ENCODE data around the gene JPH3. TPM values are rescaled to one million over a fixed set of nuclear protein-coding genes. Genes with fewer than 3 reads are reported as not detected.
"Not testable (repeated sequence)": the region's sequence is repeated elsewhere in the genome, so short reads cannot be mapped to it uniquely, and the experiment has no call there.

Gene JPH3
- total RNA-seq, 1 donor from 2014 or later: 0.16 TPM

DNA sequence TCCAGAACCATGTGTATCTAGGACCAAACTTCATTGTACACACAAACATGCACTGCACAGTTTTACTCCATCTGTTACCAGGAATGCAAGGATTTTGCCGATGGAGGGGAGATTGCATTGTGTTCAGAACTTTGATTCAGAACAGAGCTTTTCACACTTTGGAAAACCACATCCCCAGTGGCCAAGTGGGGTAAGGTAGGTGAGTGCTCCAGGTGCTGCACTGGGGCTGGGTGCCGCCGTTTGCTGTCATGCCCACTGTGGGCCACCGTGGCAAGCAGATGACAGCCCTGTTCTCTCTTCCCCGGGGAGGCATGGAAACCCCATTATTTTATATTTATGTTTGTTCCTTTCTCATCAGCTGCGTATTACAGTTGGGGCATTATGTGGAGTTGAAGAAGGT, 29.3 kb upstream of the JPH3 start:
- DNase-seq (ENCODE audit: low spot score): no peak

- no peak for DNase-seq (ENCODE audit: low spot score)
Measured at GRCh38 chr16:87575027-87575804, 27.1 kb upstream of the JPH3 start.

DNA sequence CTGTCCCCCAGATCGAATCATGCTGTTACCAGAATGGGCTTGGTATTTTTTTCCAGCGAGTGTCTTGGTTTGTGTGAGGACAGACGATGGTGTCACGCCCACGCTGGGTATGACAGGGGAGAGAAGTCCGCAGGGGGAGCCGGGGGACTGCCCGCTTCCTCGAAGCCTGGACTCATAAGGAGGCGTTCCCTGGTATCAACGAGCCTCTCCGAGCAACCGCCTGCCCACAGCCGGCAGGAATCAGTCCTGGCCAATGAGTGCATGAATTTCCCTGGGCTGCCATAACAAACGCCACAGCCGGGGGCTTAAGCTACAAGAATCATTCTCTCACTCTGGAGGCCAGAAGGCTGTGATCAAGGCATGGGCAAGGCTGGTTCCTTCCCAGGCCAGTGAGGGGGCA, 26.1 kb upstream of the JPH3 start:
- no peak for DNase-seq (ENCODE audit: low spot score)

GRCh38 chr16:87578142-87578930, 24.0 kb upstream of the JPH3 start:
- DNase-seq (ENCODE audit: low spot score): not testable (repeated sequence)

DNA sequence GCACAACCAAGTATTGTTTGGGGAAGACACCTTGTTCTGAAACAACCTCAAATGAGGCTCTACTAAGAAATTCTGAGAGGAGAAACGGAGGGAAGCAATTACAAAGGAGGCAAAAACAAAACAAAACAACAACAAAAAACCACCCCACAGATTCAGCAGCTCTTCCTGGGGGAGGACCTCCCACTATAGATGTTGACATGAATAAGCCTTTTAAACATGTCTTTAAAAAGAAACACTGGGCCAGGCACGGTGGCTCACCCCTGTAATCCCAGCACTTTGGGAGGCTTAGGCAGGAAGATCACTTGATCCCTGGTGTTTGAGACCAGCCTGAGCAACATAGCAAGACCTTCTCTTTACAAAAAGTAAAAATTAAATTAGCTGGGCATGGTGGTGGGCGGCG, 22.6 kb upstream of the JPH3 start:
- DNase-seq (ENCODE audit: low spot score): no peak

- no peak for DNase-seq (ENCODE audit: low spot score)
Measured at GRCh38 chr16:87580855-87581261, 21.4 kb upstream of the JPH3 start.

DNA sequence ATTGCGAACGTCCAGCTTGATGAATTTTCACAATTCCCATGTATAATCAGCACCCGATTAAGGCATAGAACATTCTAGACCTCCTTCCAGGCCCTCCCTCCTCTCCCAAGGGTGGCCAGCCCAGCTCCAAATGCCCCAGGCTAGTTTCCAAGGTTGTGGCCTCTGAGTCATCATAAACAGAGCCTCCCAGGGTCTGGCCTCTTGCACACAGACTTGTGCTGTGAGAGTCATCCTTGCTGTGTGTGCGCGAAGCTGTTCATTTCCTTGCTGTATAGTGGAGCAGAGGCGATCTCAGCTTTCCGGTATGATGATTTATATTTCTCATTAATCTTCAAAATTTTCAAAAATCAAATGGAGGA, 20.5 kb upstream of the JPH3 start:
- no peak for DNase-seq (ENCODE audit: low spot score)

DNA sequence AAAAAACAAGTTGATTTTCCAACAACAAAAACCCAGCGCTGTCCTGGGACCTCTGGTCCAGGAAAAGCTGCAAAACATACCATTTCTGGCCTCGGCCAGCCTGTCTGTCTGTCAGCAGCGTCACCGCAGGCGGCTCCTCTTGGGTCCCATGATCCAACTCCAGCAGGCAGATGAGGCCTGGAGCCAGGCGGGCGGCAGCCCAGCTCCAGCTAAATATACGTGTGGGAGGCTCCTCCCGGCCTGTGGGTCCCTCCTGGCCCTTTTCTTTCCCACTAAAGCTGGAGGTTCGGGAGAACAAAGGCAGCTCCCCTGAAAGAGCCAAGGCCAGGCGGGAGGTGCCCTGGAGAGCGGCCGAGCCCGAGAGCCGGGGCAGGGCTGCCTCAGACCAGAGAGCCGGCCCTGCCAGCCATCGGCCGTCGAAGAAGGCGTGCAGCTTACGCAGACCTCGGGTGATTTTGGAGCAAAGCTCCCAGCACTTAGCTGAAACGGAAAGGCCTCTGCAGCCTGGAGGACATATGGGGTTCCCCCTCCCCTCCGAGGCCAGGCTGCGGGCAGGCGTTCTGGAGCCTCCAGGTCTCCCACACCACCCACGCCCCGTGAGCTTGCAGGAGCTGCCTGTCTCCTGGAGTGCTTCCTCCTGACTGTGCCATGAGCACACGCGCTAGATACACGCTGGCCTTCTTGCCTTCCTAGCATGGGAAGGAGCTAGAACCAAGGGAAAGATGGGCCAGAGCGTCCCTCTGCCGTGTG, 19.9 kb upstream of the JPH3 start:
- DNase-seq (ENCODE audit: low spot score): no peak

DNA sequence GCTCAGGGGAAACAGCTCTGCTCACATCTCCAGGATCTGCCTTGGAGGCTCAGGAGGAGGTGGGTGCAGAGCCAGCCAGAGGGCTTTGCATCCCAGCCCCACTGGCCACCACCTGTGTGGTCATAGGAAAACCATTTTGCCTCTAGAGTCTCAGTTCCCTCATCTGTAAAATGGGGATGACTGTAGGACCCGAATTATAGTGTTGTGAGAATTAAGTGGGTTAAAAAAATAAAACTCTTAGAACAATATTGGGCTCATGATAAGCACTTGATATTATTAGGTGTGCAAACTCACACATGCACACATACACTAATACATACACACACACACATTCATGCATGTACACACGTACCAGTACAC, 19.4 kb upstream of the JPH3 start:
- no peak for DNase-seq (ENCODE audit: low spot score)

GRCh38 chr16:87583453-87584131, 18.7 kb upstream of the JPH3 start:
- no peak for DNase-seq (ENCODE audit: low spot score)

- DNase-seq (ENCODE audit: low spot score): no peak
Measured at GRCh38 chr16:87584271-87584670, 18.0 kb upstream of the JPH3 start.

DNA sequence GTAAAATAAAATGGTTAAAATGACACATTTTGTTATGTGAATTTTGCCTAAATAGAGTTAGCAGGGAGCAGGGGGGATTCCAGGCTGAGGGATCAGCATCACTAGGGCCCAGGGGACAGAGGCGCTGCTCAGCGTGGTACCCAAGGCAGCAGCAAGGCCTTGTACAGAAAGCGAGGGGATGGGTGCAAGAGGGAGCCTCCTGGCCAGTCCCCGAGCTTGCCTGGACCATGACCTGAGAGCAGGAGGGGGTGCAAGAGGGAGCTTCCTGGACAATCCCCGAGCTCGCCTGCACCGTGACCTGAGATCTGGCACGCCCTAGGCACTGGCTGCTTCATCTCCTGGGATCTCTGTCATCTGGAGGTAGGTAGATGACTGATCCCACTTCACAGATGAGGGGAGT, 17.3 kb upstream of the JPH3 start:
- DNase-seq (ENCODE audit: low spot score): no peak

DNA sequence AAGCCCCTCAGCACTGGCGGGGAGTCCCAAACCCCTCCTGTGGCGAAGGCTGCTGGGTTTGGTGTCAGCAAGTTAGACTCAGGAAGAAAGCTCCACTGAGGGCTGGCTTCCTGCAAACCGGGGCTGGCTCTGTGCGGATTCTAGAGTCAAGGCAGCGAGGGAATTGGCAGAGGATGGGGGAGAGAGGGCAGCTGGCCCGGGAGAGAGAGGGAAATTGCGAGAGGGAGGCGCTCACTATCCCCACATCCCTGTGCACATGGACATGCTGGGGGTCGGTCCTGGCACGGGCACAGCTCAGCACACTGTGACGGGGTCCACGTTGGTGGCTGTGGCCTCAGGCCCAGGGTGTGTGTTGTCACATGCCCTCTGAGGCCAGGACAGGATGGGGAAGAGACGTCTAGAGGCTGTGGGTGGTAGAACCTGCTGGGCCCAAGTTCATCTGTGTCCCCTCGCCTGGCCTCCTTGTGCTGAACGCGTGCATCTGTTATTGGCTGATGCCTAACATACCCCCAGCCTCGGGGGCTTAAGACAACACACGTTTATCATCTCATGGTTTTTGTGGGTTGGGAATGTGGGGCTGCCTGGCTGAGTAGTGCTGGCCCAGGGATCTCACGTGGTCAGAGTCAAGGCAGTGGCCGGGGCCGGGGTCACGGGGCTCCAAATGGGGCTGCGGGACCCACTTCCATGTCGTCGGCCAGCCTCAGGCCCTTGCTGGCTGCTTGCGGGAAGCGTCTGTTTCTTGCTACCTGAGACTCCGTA, 16.7 kb upstream of the JPH3 start:
- DNase-seq (ENCODE audit: low spot score): no peak

GRCh38 chr16:87586201-87586782, 16.0 kb upstream of the JPH3 start:
- DNase-seq (ENCODE audit: low spot score): no peak

GRCh38 chr16:87587636-87588035, 14.7 kb upstream of the JPH3 start:
- no peak for DNase-seq (ENCODE audit: low spot score)

- DNase-seq (ENCODE audit: low spot score): no peak
Measured at GRCh38 chr16:87592018-87592712, 10.1 kb upstream of the JPH3 start.

DNA sequence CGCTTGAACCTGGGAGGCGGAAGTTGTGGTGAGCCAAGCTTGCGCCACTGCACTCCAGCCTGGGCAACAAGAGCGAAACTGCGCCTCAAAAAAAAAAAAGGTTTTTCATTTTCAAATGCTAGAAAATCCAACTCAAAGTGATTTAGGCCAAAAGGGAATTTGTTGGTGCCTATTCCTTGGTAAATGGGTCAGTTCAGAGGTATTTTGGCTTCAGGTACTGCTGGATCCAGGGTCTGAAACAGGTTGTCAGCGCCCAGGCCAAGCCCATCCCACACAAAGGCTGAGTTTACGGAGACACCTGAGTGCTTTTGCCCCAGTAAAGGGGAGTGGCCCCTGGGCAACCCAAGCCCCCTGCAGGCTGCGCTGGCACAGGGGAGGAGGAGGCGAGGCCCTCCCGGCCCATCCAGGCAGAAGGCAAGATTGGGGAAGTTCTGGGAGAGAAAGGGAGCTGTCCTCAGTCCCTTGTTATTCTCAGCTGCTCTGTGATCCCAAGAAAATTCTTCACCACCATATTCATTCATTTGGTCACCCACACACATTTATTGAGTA, 8.5 kb upstream of the JPH3 start:
- no peak for DNase-seq (ENCODE audit: low spot score)

GRCh38 chr16:87595712-87596111, 6.6 kb upstream of the JPH3 start:
- no peak for DNase-seq (ENCODE audit: low spot score)

- DNase-seq (ENCODE audit: low spot score): no peak
Measured at GRCh38 chr16:87597324-87597830, 4.9 kb upstream of the JPH3 start.

Data from mesenteric fat pad (tissue), 1 donor.